SKM-1 (cell line): ENCODE data around the gene NTNG1.
A peak's percentile ranks its signal among the peaks of the same experiment; 100 is the strongest.

Experiments
- DNase-seq: peaks from one replicate; lab custom pipeline; 2025; ENCODE audit not compliant: unreplicated experiment; lab: John Stamatoyannopoulos, UW

The NTNG1 gene

DNA sequence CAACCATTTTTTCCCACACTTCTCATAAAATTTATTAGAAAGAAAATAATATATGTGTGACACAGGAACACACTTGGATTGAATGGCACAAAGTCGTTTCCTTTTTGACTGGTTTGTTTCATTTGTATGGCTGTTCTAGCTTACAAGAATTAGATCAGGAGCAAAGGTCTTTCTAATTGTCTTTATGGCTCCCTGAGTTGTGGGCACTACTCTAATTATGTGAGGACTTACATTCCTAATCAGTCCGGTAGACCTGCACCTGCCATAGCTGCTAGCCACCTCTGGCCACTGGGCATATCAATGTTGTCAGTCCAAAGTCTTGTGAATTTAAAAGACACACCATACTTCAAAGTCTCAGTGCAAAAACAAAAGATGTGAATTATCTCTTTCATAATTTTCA lies 346.7 kb downstream of the NTNG1 start:
- DNase-seq, result no peak

DNA sequence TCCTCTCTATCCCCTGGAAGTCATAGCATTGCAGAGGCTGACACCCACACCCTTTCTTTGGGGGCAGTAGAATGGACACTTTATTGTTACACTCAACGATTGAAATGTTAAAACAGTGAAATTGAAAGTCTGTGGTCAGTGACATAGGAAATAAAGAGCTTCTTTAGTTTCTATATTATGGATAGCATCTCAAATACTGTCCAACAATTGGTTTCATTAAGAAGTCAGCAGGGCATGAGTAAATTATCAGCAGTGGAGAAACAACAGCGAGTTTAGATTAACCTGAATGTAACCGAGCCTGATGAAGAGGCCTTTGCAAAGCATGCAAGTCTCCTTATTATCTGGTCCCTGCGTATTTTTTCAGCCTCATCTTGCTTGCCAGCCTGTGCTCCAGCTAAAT lies 350.7 kb downstream of the NTNG1 start:
- DNase-seq, result no peak

DNA sequence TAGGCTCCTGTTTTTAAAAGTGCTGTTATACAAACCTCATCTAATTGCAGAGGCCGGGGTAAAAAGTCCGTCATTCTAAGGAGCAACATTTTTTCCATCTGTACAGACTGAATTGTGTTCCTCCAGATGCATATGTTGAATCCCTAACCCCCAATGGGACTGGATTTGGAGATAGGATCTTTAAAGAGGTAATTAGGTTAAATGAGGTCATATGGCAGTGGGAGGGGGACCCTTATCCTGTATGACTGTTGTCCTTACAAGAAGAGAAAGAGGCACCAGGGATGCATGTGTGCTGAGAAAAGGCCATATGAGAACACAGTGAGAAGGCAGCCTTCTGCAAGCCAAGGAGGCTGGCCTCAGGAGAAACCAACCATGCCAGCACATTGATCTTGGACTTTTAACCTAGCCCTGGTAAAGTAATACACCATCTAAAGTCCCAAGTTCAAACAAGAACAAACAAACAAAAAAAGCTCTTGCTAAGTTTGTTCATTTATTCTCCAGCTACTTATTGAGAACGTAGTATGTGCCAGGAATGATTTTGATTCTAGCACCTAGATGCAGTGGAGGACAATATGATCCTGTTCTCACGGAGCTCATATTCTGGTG lies 352.4 kb downstream of the NTNG1 start:
- no peak for DNase-seq

DNA sequence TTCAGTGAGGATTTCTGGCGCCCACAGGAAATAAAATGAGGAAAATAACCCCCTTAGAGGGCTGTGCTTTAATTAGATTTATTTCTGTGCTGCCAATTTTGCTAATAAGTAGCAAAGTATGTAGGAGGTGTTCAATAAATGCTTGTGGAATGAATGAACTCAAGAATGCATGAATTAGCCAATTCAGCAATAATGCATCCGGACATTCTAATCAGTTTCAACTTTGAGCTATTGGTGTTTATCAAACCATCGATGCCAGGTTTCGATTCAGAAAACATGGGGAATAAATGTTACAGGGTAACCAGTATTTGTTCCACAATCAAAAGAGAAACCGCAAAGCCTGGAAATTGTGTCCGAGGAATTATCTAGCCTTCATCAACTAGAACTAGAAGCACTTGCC lies 353.2 kb downstream of the NTNG1 start:
- DNase-seq, result no peak

DNA sequence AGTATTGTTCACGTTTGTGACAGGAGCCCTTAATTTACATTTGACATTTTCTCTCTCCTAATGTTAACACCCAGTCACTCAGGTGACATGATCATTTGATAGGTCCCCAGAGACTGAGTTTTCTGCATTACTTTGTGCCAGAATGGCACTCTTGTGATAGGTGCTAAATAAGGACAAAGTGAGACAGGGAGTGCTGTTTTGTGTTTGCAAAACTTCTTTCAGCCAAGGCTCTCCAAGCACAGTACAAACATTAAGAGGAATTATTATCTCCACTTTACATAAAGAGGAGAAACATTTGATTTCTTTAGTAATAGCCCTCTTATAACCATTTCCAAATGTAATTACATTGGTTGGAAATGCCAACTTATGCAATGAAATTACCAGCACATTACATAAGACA lies 355.2 kb downstream of the NTNG1 start:
- DNase-seq, result no peak

DNA sequence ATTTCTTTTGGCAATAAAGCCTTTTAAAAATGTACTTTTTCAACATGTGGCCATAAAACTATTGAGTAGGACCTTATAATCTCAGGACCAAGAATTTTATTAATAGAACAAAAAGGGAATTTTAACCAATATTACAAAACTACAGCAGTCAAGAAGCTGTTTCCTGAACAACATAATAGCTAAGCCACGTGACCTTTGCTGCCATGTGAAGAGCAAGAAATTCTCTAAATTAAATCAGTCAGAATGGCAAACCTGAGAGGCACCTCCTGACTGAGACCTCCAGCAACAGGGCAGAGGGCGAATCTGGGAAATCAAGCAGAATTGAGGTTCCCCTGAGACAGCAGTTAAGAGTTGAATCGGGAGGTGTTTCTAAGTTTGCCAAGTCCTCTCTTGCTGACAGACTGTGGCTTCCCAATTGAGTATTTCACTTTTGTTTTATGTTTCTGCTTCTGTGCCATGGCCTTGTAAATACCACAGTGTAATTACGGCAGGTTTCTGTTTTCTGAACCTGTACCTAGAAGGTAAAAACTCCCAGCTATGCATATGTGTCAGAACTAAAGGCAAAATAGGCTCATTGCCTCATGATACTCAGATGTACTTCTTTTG lies 358.4 kb downstream of the NTNG1 start:
- DNase-seq, result no peak

DNA sequence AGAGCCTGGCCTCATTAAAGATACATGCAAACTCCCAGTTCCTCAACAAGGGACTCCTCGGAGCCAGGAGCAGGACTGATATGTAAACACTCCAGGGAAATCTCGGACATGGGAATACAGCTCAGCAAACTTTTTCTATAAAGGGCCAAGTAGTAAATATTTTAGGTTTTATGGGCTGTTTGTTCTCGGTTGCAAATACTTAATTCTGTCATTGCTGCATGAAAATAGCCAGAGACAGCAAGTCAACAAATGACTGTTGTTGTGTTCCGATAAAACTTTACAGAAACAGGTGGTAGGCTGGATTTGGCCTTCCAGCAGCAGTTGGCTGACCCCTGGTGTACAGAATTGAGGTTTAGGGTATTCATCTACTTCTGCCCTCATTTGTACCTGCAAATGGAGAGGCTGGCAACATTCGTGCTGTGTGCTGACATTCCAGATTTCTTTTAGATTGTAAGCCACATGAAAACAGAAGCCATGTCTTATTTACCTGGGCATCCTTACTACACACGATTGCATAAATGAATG lies 360.3 kb downstream of the NTNG1 start:
- DNase-seq, result no peak

DNA sequence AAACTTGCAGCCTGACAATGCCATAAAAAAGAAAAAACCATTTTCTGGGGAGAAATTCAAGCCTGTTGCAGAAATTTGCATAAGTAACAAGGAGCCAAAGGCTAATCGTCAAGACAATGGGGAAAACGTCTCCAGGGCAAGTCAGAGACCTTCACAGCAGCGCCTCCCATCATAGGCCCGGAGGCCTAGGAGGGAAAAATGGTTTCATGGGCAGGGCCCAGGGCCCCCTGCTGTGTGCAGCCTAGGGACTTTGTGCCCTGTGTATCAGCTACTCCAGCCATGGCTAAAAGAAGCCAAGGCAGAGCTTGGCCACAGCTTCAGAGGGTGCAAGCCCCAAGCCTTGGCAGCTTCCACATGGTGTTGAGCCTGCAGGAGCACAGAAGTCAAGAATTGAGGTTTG lies 369.5 kb downstream of the NTNG1 start:
- DNase-seq, result no peak

DNA sequence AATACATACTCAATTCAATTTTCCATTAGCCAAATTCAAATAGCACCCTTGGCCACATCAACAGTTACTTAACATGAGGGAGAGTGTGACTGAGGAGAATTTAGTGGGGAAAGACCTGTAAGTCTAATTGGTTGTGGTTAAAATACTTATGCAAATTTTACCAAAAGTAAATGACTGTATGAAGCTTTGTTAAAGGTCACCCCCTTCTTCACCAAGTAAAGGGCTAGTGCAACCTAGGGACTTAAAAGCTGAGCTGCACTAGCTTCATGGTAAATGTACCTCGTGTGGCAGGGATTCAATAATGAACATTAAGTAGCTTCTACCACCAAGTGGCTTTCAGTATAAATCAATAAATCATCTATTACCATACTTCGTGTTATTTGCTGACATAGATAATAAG lies 372.0 kb downstream of the NTNG1 start:
- no peak for DNase-seq

DNA sequence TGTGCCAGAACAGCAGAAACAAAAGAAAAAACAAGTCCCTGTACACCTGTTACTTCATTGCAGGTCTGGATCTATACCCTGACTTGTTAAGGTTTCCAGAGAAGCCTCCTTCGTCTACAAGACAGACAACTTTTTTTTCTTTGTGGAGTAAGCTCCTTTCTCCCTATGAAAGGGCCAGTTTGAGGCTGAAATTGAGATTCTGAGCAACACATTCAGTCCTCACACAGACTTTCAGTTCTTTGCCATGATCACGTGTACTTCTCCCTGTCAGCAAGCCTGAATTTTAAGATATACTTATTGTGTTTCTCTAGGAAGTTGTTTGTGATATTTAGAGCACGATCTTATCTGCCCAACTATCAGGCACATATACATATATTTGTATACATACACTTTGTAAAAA lies 374.0 kb downstream of the NTNG1 start:
- DNase-seq, result no peak

DNA sequence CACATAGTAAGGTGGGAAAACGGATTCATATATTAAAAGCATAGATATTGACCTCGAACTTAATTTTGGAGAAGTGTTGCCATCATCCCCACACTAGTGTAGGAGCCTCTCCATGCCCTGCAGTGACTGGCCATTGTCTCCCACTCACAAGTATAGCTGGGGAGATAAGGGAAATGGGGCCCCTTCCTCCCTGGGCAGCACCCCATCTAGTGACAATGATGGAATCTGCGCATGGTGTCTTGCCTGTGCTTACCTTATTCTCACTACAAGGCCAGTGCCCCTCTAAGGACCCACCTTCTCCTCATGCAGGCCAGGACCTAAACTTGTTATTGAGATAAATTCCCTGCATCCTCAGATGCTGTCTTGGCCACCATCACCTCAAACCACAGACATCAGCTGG lies 374.9 kb downstream of the NTNG1 start:
- DNase-seq, result no peak

DNA sequence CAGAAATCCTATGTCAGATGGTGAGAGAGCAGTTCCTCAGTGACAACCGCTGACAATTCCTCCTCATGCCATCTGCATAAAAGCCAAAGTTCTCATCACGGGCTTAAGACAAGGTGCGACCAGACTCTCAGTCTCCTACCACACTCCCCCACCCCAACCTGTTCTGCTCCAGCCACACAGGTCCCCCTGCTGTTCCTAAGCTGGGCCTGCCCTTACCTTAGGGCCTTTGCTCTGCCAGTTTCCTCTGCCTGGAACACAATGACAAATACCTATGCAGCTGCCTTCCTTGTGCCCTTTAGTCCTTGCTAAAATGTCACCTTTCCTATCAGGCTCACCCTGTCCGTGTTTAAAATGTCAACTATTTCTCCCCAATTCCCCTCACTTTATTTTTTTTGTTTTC lies 382.2 kb downstream of the NTNG1 start:
- DNase-seq, result no peak

DNA sequence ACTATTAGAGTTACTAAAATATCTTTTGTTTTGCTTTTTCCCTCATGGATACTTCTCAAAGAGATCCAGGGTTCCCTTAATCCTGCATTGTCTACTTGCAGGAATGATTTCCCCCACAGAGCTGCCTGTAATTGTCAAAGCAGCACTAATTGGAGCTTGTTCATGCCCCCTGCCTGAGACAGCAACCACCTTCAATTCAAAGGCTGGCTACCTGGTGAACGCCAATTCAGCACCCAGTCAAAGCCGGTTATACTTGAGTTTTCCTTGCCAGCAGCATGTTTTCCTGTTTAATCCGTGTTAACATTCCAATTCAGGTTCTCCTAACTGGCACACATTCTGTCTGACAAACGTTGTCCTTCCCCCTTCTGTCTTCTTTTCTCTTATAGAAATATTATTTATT lies 382.9 kb downstream of the NTNG1 start:
- DNase-seq, result no peak

DNA sequence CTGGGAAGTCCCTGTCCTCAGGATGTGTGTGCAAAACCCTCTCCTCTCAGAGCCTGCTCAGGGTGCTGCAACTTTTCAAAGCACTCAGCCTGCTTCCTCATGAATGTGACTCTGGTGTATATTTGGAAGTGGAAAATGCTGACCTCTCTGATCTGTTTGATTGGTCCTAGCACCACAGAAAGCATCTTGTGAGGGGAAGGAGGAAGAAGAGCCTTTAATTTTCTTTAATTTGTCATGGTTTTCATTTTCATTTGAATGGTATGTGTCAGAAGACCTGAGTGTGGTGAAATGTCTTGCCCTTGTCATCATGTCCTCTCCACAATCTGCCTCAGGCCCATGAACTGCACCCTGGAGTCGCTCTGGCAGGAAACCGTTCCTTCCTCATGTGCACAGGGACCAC lies 383.5 kb downstream of the NTNG1 start:
- no peak for DNase-seq

DNA sequence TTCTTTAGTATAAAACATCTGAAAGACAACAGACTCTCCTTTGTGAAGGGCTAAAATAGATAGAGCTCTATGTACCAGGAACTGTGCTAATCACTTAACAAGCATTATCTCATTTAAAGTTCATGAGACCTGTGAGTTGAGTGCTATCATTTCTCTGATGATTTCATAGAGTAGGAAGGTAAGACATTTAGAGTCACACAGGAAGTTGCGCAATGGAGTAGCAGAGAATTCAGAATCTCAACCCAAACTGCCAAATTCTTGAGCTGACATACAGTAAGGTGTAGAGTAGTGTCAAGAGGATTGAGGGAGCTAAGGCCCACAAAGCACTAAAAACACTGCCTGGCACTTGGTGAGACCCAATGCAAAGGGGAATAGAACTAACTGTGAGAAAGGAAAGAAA lies 384.3 kb downstream of the NTNG1 start:
- no peak for DNase-seq

DNA sequence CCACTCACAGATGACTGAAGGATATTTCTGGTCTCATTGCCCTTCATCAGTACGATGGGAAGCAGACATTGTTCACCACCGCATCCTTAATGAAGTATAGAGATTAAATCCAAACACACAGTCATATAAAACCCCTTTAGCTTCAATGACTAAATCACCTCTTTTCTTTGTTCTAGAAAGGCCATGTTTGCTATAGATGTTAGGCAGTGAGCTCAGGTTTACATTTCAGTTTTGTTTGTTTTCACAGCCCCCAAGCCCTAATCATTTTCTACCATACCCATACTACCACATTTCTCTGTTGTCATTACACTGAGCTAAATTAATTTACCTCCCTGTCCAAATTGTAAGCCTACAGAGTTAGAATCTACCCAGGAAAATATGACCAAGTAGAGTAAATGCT lies 385.1 kb downstream of the NTNG1 start:
- no peak for DNase-seq

DNA sequence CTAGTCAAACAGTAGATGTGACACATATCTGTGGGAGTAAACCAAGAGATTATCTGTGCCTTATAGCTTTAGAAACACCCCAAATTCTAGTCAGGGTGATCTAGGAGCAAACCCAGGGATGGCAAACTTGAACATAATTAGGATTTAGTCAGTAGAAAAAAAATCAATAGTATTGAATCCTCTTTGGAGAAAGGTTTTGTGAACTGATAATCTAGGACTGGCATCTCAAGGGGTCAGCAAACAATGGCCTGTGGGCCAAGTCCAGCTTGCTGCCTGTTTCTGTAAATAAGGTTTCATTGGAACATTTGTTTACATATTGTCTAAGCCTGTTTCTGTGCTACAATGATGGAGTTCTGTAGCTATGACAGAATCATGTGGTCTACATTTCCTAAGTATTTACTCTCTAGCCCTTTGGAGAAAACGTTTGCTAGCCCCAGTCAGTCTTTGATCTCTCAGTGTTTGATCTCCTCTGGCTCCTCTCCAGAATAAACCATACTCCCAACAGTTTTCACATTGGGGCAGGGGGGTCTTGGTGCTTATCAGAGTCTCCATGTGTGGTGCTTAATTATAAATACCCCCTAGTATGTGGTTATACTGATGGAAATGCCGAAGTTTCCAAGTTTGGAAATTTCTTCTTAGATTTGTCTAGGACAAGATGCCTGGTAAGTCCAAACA lies 385.8 kb downstream of the NTNG1 start:
- DNase-seq, result no peak

DNA sequence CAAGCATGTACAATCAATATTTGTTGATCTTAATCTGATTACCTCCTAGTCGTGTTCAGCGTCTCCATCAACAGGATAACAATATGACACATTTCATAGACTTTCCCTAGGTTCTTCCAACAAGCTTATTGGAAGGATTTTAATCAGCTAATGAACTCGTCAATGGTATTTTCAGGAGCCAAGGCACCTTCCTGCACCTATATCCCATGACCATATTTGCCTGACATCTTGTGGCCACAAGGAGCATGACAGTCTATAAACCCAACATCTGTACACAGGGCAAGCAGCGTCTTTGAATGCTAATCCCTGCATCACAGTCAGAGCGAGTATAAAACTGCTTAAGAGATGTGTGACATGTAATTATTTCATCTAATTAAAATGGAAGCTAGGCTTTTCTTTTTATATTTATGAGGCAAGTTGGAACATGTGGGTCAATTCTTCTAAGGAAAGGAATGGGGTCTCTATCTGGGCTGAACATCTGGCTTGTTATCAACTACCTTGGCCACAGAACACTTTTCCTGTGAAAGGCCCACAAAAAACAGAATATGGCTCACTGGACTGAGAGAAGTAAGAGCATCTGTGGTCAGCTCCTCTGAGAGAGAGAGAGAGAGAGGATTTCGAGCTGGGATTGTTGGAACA lies 388.8 kb downstream of the NTNG1 start:
- DNase-seq, result peak; percentile 34

DNA sequence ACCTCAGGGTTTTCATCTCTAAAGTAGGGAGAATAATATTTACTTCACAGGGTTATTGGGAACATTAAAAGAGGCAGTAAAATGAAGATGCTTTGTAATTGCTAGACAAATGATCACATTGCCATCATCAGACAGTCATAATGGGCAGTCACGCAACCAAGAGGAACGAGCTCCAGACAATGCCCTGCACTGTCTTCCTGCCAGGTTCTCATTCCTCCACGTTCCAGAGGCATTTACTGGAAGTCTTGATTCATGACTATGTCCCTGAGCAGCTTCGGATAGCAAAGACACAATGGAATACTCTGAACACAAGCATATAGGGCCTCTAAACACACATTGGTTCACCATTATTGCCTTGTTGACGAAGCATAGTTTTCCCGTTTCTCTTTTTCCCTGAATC lies 389.7 kb downstream of the NTNG1 start:
- DNase-seq, result no peak

DNA sequence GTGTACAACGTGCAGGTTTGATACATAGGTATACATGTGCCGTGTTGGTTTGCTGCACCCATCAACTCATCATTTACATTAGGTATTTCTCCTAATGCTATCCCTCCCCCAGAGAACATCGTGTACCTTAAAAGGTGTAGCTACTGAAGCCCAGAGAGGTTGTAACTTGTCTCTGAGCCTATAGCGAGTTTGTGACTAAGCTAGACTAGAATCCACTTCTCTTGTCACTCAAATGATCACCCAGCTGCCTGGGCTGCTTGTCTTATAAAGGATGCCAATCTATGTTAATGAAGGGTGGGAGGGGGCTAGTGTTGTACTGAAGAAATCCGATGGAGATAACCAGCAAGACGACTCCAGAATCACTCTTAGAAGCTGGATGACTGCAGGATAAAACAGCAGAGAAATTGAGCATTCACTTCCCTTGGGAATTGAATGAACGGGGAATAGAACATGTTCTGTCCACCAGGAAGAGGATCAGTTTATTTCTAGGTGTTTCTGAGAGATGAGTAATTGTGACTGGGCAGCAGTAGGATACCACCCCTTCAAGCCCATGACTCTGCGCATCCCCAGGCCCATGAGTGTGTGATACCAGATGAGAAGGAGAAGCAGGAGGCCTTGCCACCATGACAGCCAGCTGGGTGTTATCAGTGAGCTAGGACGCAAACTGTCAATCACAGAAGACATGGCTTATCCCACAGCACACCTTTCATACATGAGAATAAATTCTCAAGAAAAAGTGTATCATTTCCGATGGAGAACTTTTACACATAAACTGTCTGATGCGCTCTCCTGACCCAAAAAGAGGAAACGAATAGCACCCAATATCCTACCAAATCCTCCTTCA lies 390.4 kb downstream of the NTNG1 start:
- DNase-seq, result no peak

DNA sequence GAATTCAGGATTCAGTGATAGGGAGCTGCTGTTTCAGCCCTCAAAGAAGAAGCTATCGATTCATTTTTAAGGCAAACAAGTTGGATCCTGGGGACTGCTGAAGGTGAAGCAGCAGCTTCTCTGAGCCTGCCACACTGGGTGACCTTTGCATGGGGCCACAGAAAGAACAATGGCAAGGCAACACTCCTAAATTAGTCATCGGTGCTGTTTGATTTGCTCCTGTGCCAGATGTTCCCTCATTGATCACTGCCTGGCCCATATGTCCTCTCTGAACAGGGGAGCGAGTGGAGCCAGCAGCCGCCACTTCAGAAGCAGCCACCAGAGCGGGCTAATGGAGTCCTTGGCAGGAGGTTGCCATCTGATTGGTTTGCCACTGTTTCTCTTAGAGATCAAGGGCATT lies 391.5 kb downstream of the NTNG1 start:
- no peak for DNase-seq
